Gastroesophageal sphincter (tissue), 4 donors: ENCODE measurements around the gene MEGF11. TPM values are rescaled to one million over a fixed set of nuclear protein-coding genes. Genes with fewer than 3 reads are reported as not detected.

ENCODE experiments used
- ATAC-seq: fragments of 150-250 bp; one replicate; pipeline ENCODE4 v1.9.1; 2016; ENCODE audit warnings: mild to moderate bottlenecking, moderate library complexity
- H3K27ac ChIP-seq, 4 donors: fragments of 200-600 bp; sonication (generic) in 3 of 4; 1 replicate in 3 of 4; 2 replicates in 1 of 4; pipeline ENCODE4 v1.5.1; 2016 to 2019
- H3K27me3 ChIP-seq: fragments of 200-600 bp; sonication (generic); one replicate; pipeline ENCODE4 v1.5.1; 2019
- H3K36me3 ChIP-seq, 2 donors: fragments of 200-600 bp; sonication (generic); one replicate each; pipeline ENCODE4 v1.5.1; 2019; ENCODE audit warnings: control low read depth in 1 of 2
- H3K4me1 ChIP-seq, 3 donors: fragments of 200-600 bp; sonication (generic); 1 replicate in 2 of 3; 2 replicates in 1 of 3; pipeline ENCODE4 v1.5.1; 2016 to 2019; ENCODE audit warnings: control low read depth in 2 of 3
- H3K4me3 ChIP-seq, 2 donors: fragments of 200-600 bp; sonication (generic); one replicate each; pipeline ENCODE4 v1.5.1; 2019; ENCODE audit warnings: mild to moderate bottlenecking in 1 of 2, moderate library complexity in 1 of 2
- H3K9me3 ChIP-seq, 3 donors: fragments of 200-600 bp; sonication (generic); one replicate each; pipeline ENCODE4 v1.5.1; 2017 to 2019; ENCODE audit warnings: control low read depth in 2 of 3
- CTCF ChIP-seq, 4 experiments: fragments of 200-600 bp in 2 of 4; fragments of 450-650 bp in 2 of 4; sonication (generic) in 1 of 4; IDR thresholded peaks; one replicate each; pipeline ENCODE4 v1.5.1; 2017 to 2019; ENCODE audit warnings: antibody characterized with exemption in 4 of 4, mild to moderate bottlenecking in 2 of 4, moderate library complexity in 2 of 4
- EP300 ChIP-seq: sonication (generic); formaldehyde crosslinking; IDR thresholded peaks from one replicate; pipeline ENCODE4 v1.6.1; 2017; ENCODE audit warnings: antibody characterized with exemption, mild to moderate bottlenecking
- POLR2A ChIP-seq, 2 donors: fragments of 450-650 bp; IDR thresholded peaks; one replicate each; pipeline ENCODE4 v1.6.1; 2017; ENCODE audit warnings: antibody characterized with exemption in 2 of 2, mild to moderate bottlenecking in 2 of 2, moderate library complexity in 1 of 2
- POLR2AphosphoS5 ChIP-seq: sonication (generic); formaldehyde crosslinking; IDR thresholded peaks from one replicate; pipeline ENCODE4 v1.6.1; 2017; ENCODE audit warnings: antibody characterized with exemption
- WGBS, 2 donors: methylation state at CpG; one replicate each; pipeline ENCODE4 v1.1.5; 2018; ENCODE audit warnings: low coverage in 1 of 2; 5-methylcytosine and 5-hydroxymethylcytosine counted together
- total RNA-seq, 4 donors: library from RNA; depleted of rRNA; stranded (reverse); fragments of >200 nt; gene quantifications; one replicate each; pipeline ENCODE4 v1.1.0, GENCODE V29; 2016

Gene MEGF11
- total RNA-seq, 4 donors from 2014 or later: 0.08 TPM; not detected in 3

GRCh38 chr15:65906396-65906795 is 347.2 kb downstream of the MEGF11 start:
- ATAC-seq: no peak
- H3K36me3 ChIP-seq: peaks cover 0 to 78% of the 10 kb centered on the region in 2 donors
- no peak overlapping the region for H3K27ac ChIP-seq
- H3K4me3 ChIP-seq: no peak overlapping the region
- 90 to 100% methylated on average over 1 of the region's 1 CpG for WGBS, 2 donors
- peaks cover 0 to 18% (median 0%) of the 10 kb centered on the region in 3 donors for H3K4me1 ChIP-seq
- H3K27me3 ChIP-seq: no peaks in the 10 kb centered on the region
- H3K9me3 ChIP-seq: no peaks in the 10 kb centered on the region
- no peak for TF ChIP-seq EP300
- no peak for TF ChIP-seq POLR2AphosphoS5
- no peak for TF ChIP-seq CTCF (IDR thresholded peaks at IDR 0.05)
- no peak for TF ChIP-seq POLR2A (IDR thresholded peaks at IDR 0.05)

GRCh38 chr15:65904301-65904700 is 349.2 kb downstream of the MEGF11 start:
- 100% methylated on average over 1 of the region's 4 CpGs; no CpG with 5 or more reads in 1 of the 2 donors for WGBS, 2 donors
- TF ChIP-seq EP300: no peak
- no peak for TF ChIP-seq POLR2AphosphoS5
- TF ChIP-seq POLR2A (IDR thresholded peaks at IDR 0.05): no peak
- TF ChIP-seq CTCF (IDR thresholded peaks at IDR 0.05): no peak
- H3K4me1 ChIP-seq: peaks cover 0 to 18% (median 0%) of the 10 kb centered on the region in 3 donors
- H3K27me3 ChIP-seq: no peaks in the 10 kb centered on the region
- H3K36me3 ChIP-seq: peaks cover 0 to 79% of the 10 kb centered on the region in 2 donors
- H3K4me3 ChIP-seq: no peak overlapping the region
- no peak for ATAC-seq
- no peak overlapping the region for H3K27ac ChIP-seq
- no peaks in the 10 kb centered on the region for H3K9me3 ChIP-seq

- H3K36me3 ChIP-seq: peaks cover 0 to 79% of the 10 kb centered on the region in 2 donors
- TF ChIP-seq POLR2AphosphoS5: no peak
- TF ChIP-seq EP300: no peak
- no peak for TF ChIP-seq POLR2A (IDR thresholded peaks at IDR 0.05)
- TF ChIP-seq CTCF (IDR thresholded peaks at IDR 0.05): no peak
- ATAC-seq: no peak
- peaks cover 0 to 18% (median 0%) of the 10 kb centered on the region in 3 donors for H3K4me1 ChIP-seq
- H3K27me3 ChIP-seq: no peaks in the 10 kb centered on the region
- H3K9me3 ChIP-seq: no peaks in the 10 kb centered on the region
- whole genome bisulfite sequencing, 2 donors: 78 to 88% methylated on average over 6 of the region's 6 CpGs
- H3K4me3 ChIP-seq: no peak overlapping the region
- no peak overlapping the region for H3K27ac ChIP-seq
Measured at GRCh38 chr15:65903296-65904073, 350.1 kb downstream of the MEGF11 start.

- Histone ChIP-seq H3K27me3 (no peaks in the 10 kb centered on the region), H3K36me3 (peaks cover 0 to 78% of the 10 kb centered on the region in 2 donors), H3K27ac (no peak overlapping the region), H3K4me1 (peaks cover 0 to 18% (median 0%) of the 10 kb centered on the region in 3 donors), H3K9me3 (no peaks in the 10 kb centered on the region), H3K4me3 (no peak overlapping the region)
- peak; percentile 81 for ATAC-seq
- TF ChIP-seq CTCF (IDR thresholded peaks at IDR 0.05): no peak
- TF ChIP-seq EP300: no peak
- TF ChIP-seq POLR2A (IDR thresholded peaks at IDR 0.05): no peak
- no peak for TF ChIP-seq POLR2AphosphoS5
- 70% methylated on average over 1 of the region's 1 CpG; no CpG with 5 or more reads in 1 of the 2 donors for WGBS, 2 donors
Measured at GRCh38 chr15:65902373-65902772, 351.2 kb downstream of the MEGF11 start.

- WGBS, 2 donors: 100% methylated on average over 3 of the region's 3 CpGs
- Histone ChIP-seq H3K27me3 (no peaks in the 10 kb centered on the region), H3K27ac (no peak overlapping the region), H3K4me3 (no peak overlapping the region), H3K36me3 (peaks cover 0 to 78% of the 10 kb centered on the region in 2 donors), H3K4me1 (peaks cover 0 to 18% (median 0%) of the 10 kb centered on the region in 3 donors), H3K9me3 (no peaks in the 10 kb centered on the region)
- TF ChIP-seq EP300 (no peak), POLR2AphosphoS5 (no peak), CTCF (IDR thresholded peaks at IDR 0.05) (no peak)
- ATAC-seq: no peak
Measured at GRCh38 chr15:65901836-65902235, 351.7 kb downstream of the MEGF11 start.
